ENCODE results near the gene NOTCH1. TPM values are rescaled to one million over a fixed set of nuclear protein-coding genes. Genes with fewer than 3 reads are reported as not detected.

NOTCH1 gene
- total RNA-seq, 1 donor from 2014 or later, result 34.1 TPM

DNA sequence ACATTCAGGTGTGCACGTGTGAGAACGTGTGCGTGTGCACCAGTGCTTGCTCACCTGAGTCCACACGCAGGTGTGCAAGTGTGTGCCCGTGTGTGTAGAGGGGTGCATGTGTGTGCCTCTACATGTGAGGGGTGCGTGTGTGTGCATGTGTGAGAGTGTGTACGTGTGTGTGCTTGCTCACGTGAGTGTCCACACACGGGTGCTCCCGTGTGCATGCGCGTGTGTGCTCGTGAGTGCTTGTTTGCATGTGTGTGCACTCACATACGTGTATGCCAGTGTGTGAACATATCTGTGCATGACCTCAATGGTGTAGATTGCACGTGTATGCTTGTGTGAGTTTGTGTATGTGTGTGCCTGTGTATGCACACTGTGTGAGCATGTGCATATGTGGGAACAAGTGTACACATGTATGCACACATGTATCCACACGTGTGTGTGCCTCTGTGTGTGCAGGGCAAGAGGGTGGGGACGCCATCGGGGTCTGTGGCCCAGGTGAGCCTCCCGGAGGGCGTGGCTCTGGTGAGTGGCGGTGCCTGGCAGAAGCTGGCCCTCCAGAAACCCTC, 40.6 kb upstream of the NOTCH1 start:
- Mint-ChIP-seq H3K4me1 (ENCODE audit: low read depth, unreplicated experiment) (peaks cover 15% of the 10 kb centered on the region), H3K27me3 (ENCODE audit: low read depth, unreplicated experiment) (peaks cover 8% of the 10 kb centered on the region), H3K27ac (ENCODE audit: unreplicated experiment) (no peak overlapping the region), H3K36me3 (ENCODE audit: low read depth, unreplicated experiment) (no peaks in the 10 kb centered on the region), H3K9me3 (ENCODE audit: unreplicated experiment) (peaks cover 6% of the 10 kb centered on the region), H3K4me3 (ENCODE audit: unreplicated experiment) (no peak overlapping the region)
- H2AFZ ChIP-seq (ENCODE audit: low read depth, low read length), result no peak overlapping the region
- no peaks in the 10 kb centered on the region for H3K36me3 ChIP-seq (ENCODE audit: insufficient read depth, low read length)
- no peak overlapping the region for H3K27ac ChIP-seq (ENCODE audit: low read depth, low read length)
- H3K9me3 ChIP-seq (ENCODE audit: insufficient read depth, low read depth, low read length), result peaks cover 4% of the 10 kb centered on the region
- H3K4me1 ChIP-seq (ENCODE audit: insufficient read depth, low read length), result peaks cover 17% of the 10 kb centered on the region
- TF ChIP-seq EZH2 (IDR thresholded peaks at IDR 0.05; ENCODE audit: insufficient read depth, low read length), result no peak
- no peak for TF ChIP-seq CTCF (IDR thresholded peaks at IDR 0.05; ENCODE audit: insufficient read depth, low read depth, low read length)
- DNase-seq (ENCODE audit: low read depth), result no peak
- H3K79me2 ChIP-seq (ENCODE audit: insufficient read depth, low read length), result no peaks in the 10 kb centered on the region
- H3K4me3 ChIP-seq (ENCODE audit: insufficient read depth, low read depth, low read length), result no peak overlapping the region
- no peaks in the 10 kb centered on the region for H3K27me3 ChIP-seq (ENCODE audit: insufficient read depth, low read length)
- no peak overlapping the region for H3K9ac ChIP-seq (ENCODE audit: low read length)
- FAIRE-seq, result no peak
- no peaks in the 10 kb centered on the region for H4K20me1 ChIP-seq (ENCODE audit: insufficient read depth, low read length)
- no peak overlapping the region for H3K4me2 ChIP-seq (ENCODE audit: low read length)

DNA sequence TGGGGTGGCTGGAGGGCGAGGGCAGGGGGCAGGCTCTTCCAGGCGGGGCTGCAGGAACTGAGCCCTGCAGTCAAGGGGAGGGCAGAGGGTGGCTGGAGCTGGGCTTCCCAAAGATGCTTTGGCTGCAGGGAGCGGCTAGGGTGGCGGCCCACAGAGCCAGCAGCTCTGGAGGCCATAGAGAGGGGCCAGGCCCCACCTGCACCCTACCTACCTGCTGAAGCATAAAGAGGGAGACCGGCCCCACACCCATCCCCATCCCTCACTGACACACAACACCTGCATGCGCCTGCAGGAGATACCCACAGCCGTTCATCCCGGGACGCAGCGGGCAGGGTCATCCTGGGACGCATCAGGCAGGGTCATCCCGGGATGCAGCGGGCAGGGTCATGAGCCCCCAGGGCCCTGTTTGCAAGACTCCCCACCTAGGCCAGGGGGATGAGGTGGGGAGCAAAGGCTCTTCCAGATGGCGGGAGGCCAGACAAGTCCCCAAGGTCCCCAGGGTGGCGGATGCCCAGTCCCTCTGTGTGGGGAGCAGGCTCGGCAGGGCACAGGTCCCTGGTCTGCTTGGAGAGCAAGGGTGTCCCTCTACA, 39.8 kb upstream of the NOTCH1 start:
- peaks cover 15% of the 10 kb centered on the region for H3K4me1 Mint-ChIP-seq (ENCODE audit: low read depth, unreplicated experiment)
- Histone ChIP-seq H3K27ac (ENCODE audit: low read depth, low read length) (no peak overlapping the region), H3K27me3 (ENCODE audit: insufficient read depth, low read length) (no peaks in the 10 kb centered on the region), H4K20me1 (ENCODE audit: insufficient read depth, low read length) (no peaks in the 10 kb centered on the region), H3K9ac (ENCODE audit: low read length) (no peak overlapping the region), H3K4me2 (ENCODE audit: low read length) (no peak overlapping the region), H3K79me2 (ENCODE audit: insufficient read depth, low read length) (no peaks in the 10 kb centered on the region), H2AFZ (ENCODE audit: low read depth, low read length) (no peak overlapping the region), H3K4me3 (ENCODE audit: insufficient read depth, low read depth, low read length) (no peak overlapping the region), H3K4me1 (ENCODE audit: insufficient read depth, low read length) (peaks cover 17% of the 10 kb centered on the region), H3K9me3 (ENCODE audit: insufficient read depth, low read depth, low read length) (peaks cover 4% of the 10 kb centered on the region), H3K36me3 (ENCODE audit: insufficient read depth, low read length) (no peaks in the 10 kb centered on the region)
- H3K27me3 Mint-ChIP-seq (ENCODE audit: low read depth, unreplicated experiment), result peaks cover 8% of the 10 kb centered on the region
- no peaks in the 10 kb centered on the region for H3K36me3 Mint-ChIP-seq (ENCODE audit: low read depth, unreplicated experiment)
- TF ChIP-seq CTCF (IDR thresholded peaks at IDR 0.05; ENCODE audit: insufficient read depth, low read depth, low read length) (no peak), EZH2 (IDR thresholded peaks at IDR 0.05; ENCODE audit: insufficient read depth, low read length) (no peak)
- H3K27ac Mint-ChIP-seq (ENCODE audit: unreplicated experiment), result no peak overlapping the region
- DNase-seq (ENCODE audit: low read depth) (no peak), FAIRE-seq (no peak)
- H3K9me3 Mint-ChIP-seq (ENCODE audit: unreplicated experiment), result no peaks in the 10 kb centered on the region
- no peak overlapping the region for H3K4me3 Mint-ChIP-seq (ENCODE audit: unreplicated experiment)

- Histone ChIP-seq H3K36me3 (ENCODE audit: insufficient read depth, low read length) (no peaks in the 10 kb centered on the region), H4K20me1 (ENCODE audit: insufficient read depth, low read length) (no peaks in the 10 kb centered on the region), H3K9ac (ENCODE audit: low read length) (no peak overlapping the region), H3K9me3 (ENCODE audit: insufficient read depth, low read depth, low read length) (peaks cover 4% of the 10 kb centered on the region), H3K27me3 (ENCODE audit: insufficient read depth, low read length) (no peaks in the 10 kb centered on the region), H2AFZ (ENCODE audit: low read depth, low read length) (no peak overlapping the region), H3K4me1 (ENCODE audit: insufficient read depth, low read length) (peaks cover 17% of the 10 kb centered on the region), H3K4me2 (ENCODE audit: low read length) (no peak overlapping the region), H3K27ac (ENCODE audit: low read depth, low read length) (no peak overlapping the region), H3K4me3 (ENCODE audit: insufficient read depth, low read depth, low read length) (no peak overlapping the region), H3K79me2 (ENCODE audit: insufficient read depth, low read length) (no peaks in the 10 kb centered on the region)
- no peak overlapping the region for H3K4me3 Mint-ChIP-seq (ENCODE audit: unreplicated experiment)
- FAIRE-seq (no peak), DNase-seq (ENCODE audit: low read depth) (no peak)
- H3K27me3 Mint-ChIP-seq (ENCODE audit: low read depth, unreplicated experiment), result peaks cover 3% of the 10 kb centered on the region
- TF ChIP-seq EZH2 (IDR thresholded peaks at IDR 0.05; ENCODE audit: insufficient read depth, low read length) (no peak), CTCF (IDR thresholded peaks at IDR 0.05; ENCODE audit: insufficient read depth, low read depth, low read length) (no peak)
- no peak overlapping the region for H3K27ac Mint-ChIP-seq (ENCODE audit: unreplicated experiment)
- no peaks in the 10 kb centered on the region for H3K36me3 Mint-ChIP-seq (ENCODE audit: low read depth, unreplicated experiment)
- peaks cover 15% of the 10 kb centered on the region for H3K4me1 Mint-ChIP-seq (ENCODE audit: low read depth, unreplicated experiment)
- H3K9me3 Mint-ChIP-seq (ENCODE audit: unreplicated experiment), result no peaks in the 10 kb centered on the region
These were observed 39.1 kb upstream of the NOTCH1 start for GRCh38 chr9:136584934-136585333.
